ENCODE data around the gene SYT1. TPM values are rescaled to one million over a fixed set of nuclear protein-coding genes. Genes with fewer than 3 reads are reported as not detected.

The SYT1 gene
- total and polyA plus RNA-seq, 2 donors (not counting 1 experiment from before 2014, with no cell fraction given): 0.60 to 1.3 TPM

- no peaks in the 10 kb centered on the region for H3K27me3 Mint-ChIP-seq
- no peak overlapping the region for H3K4me2 ChIP-seq (replicated peaks; ENCODE audit: low read depth, low read length, poor library complexity, severe bottlenecking)
- ChIA-PET POLR2A (no interaction called here), CTCF (no interaction called here)
- no peaks in the 10 kb centered on the region for H3K27me3 ChIP-seq (replicated peaks in 1 of 4; ENCODE audit: control extremely low read depth in 1 of 4, control insufficient read depth in 3 of 4, insufficient read depth in 4 of 4, low read length in 3 of 4)
- intact Hi-C loops (cut with micrococcal nuclease): no loop called here
- H3K4me1 ChIP-seq (ENCODE audit: control insufficient read depth in 2 of 2, insufficient read depth in 2 of 2, low read length in 2 of 2): no peaks in the 10 kb centered on the region
- H3K36me3 ChIP-seq (replicated peaks in 1 of 2; ENCODE audit: control extremely low read depth in 1 of 2, control insufficient read depth in 1 of 2, extremely low read depth in 1 of 2, insufficient read depth in 2 of 2, low read length in 1 of 2): no peaks in the 10 kb centered on the region
- ATAC-seq (ENCODE audit: low read depth): no peak
- no peaks in the 10 kb centered on the region for H3K9me3 ChIP-seq (ENCODE audit: control extremely low read depth in 1 of 3, control insufficient read depth in 2 of 3, insufficient read depth in 1 of 3, low read length in 2 of 3)
- over 99% methylated on average over 10 of the region's 11 CpGs for WGBS (ENCODE audit: insufficient coverage)
- H3K9me3 Mint-ChIP-seq (ENCODE audit: insufficient read depth): no peaks in the 10 kb centered on the region
- H3K4me3 ChIP-seq (ENCODE audit: control extremely low read depth in 1 of 5, extremely low read depth in 1 of 5, insufficient read depth in 1 of 5, low read depth in 2 of 5, low read length in 4 of 5): no peak overlapping the region
- no peak overlapping the region for H3K27ac ChIP-seq (ENCODE audit: low read length in 2 of 2)
- no peaks in the 10 kb centered on the region for H4K20me1 ChIP-seq (ENCODE audit: control insufficient read depth, insufficient read depth, low read length, poor library complexity, severe bottlenecking)
- DNase-seq: no peak
- no peak overlapping the region for H3K9ac ChIP-seq (ENCODE audit: low read length)
- H3K27ac Mint-ChIP-seq: no peak overlapping the region
- TF ChIP-seq CTCF (IDR thresholded peaks at IDR 0.05) (no peak), EZH2 (IDR thresholded peaks at IDR 0.05; ENCODE audit: borderline replicate concordance, insufficient read depth, low read depth, low read length, poor library complexity, severe bottlenecking) (no peak)
- H3K79me2 ChIP-seq (ENCODE audit: control insufficient read depth, insufficient read depth, low read length): no peaks in the 10 kb centered on the region
- no peaks in the 10 kb centered on the region for H3K4me1 Mint-ChIP-seq
- H3K4me3 Mint-ChIP-seq: no peak overlapping the region
- H2AFZ ChIP-seq (ENCODE audit: insufficient read depth, low read depth, low read length, poor library complexity, severe bottlenecking): no peak overlapping the region
Measured at GRCh38 chr12:79448816-79449215, 584.2 kb downstream of the SYT1 start.

GRCh38 chr12:79451365-79451764 lies 586.8 kb downstream of the SYT1 start:
- Mint-ChIP-seq H3K4me3 (no peak overlapping the region), H3K9me3 (ENCODE audit: insufficient read depth) (no peaks in the 10 kb centered on the region)
- no peak overlapping the region for H3K9ac ChIP-seq (ENCODE audit: low read length)

More at GRCh38 chr12:79451365-79451764, 586.8 kb downstream of the SYT1 start:
- CTCF ChIA-PET: no interaction called here
- H3K4me1 Mint-ChIP-seq: no peaks in the 10 kb centered on the region
- Histone ChIP-seq H4K20me1 (ENCODE audit: control insufficient read depth, insufficient read depth, low read length, poor library complexity, severe bottlenecking) (no peaks in the 10 kb centered on the region), H3K27ac (ENCODE audit: low read length in 2 of 2) (no peak overlapping the region), H2AFZ (ENCODE audit: insufficient read depth, low read depth, low read length, poor library complexity, severe bottlenecking) (no peak overlapping the region), H3K4me1 (ENCODE audit: control insufficient read depth in 2 of 2, insufficient read depth in 2 of 2, low read length in 2 of 2) (no peaks in the 10 kb centered on the region), H3K4me2 (replicated peaks; ENCODE audit: low read depth, low read length, poor library complexity, severe bottlenecking) (no peak overlapping the region), H3K36me3 (replicated peaks in 1 of 2; ENCODE audit: control extremely low read depth in 1 of 2, control insufficient read depth in 1 of 2, extremely low read depth in 1 of 2, insufficient read depth in 2 of 2, low read length in 1 of 2) (no peaks in the 10 kb centered on the region), H3K27me3 (replicated peaks in 1 of 4; ENCODE audit: control extremely low read depth in 1 of 4, control insufficient read depth in 3 of 4, insufficient read depth in 4 of 4, low read length in 3 of 4) (no peaks in the 10 kb centered on the region), H3K4me3 (ENCODE audit: control extremely low read depth in 1 of 5, extremely low read depth in 1 of 5, insufficient read depth in 1 of 5, low read depth in 2 of 5, low read length in 4 of 5) (no peak overlapping the region), H3K9me3 (ENCODE audit: control extremely low read depth in 1 of 3, control insufficient read depth in 2 of 3, insufficient read depth in 1 of 3, low read length in 2 of 3) (no peaks in the 10 kb centered on the region), H3K79me2 (ENCODE audit: control insufficient read depth, insufficient read depth, low read length) (no peaks in the 10 kb centered on the region)
- TF ChIP-seq EZH2 (IDR thresholded peaks at IDR 0.05; ENCODE audit: borderline replicate concordance, insufficient read depth, low read depth, low read length, poor library complexity, severe bottlenecking): no peak
- TF ChIP-seq CTCF (IDR thresholded peaks at IDR 0.05): no peak
- no peak for ATAC-seq (ENCODE audit: low read depth)
- H3K27me3 Mint-ChIP-seq: no peaks in the 10 kb centered on the region
- intact Hi-C loops (cut with micrococcal nuclease): no loop called here
- POLR2A ChIA-PET: no interaction called here
- DNase-seq: no peak
- no peak overlapping the region for H3K27ac Mint-ChIP-seq

All from B cell (primary cell).